Measurements from ENCODE around the gene ELMO3. TPM values are rescaled to one million over a fixed set of nuclear protein-coding genes. Genes with fewer than 3 reads are reported as not detected.

The ELMO3 gene
- total and polyA plus RNA-seq, 2 of the 13 experiments (the other 11 are each of a cell fraction or from before 2014, with no cell fraction given) = 2.6 to 4.0 TPM

DNA sequence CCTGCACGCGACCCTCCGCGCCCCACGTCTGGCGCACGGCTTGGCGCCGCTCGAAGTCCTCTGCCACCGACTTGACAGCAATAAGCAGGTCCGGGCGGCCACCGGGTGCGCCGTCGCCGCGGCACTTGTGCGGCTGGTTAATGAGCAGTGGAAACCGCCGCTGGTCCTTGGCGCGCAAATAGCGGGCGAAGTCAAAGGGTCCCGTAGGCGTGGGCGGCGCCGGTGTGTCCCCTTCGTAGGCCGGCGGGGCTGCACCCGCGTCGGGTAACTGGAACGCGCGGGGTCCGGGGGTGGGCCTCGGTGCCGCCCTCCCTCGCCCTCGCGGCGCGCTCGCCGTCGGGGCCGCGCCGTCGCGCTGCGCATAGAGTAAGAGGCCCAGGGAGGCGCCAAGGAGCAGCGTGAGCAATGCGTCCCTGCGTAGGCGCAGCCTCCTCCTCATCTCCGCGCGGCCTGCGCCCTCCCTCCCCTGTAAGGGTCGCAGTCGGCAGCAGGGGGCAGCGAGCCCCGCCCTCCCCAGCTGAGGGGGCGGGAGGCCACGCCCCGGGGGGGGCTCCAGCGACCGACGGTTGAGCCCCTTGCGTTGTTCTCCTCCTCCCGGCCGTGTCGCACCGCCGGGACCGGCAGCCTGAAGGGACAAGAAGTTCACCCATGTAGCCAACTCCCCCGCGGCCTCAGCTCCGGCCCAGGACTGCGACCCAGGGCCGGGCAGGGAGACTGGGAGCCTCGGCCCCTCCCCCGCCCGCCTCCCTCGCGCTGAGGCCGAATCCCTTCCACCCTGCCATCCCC, 48.7 kb upstream of the ELMO3 start (continued):
- TF ChIP-seq, protein P1, sequence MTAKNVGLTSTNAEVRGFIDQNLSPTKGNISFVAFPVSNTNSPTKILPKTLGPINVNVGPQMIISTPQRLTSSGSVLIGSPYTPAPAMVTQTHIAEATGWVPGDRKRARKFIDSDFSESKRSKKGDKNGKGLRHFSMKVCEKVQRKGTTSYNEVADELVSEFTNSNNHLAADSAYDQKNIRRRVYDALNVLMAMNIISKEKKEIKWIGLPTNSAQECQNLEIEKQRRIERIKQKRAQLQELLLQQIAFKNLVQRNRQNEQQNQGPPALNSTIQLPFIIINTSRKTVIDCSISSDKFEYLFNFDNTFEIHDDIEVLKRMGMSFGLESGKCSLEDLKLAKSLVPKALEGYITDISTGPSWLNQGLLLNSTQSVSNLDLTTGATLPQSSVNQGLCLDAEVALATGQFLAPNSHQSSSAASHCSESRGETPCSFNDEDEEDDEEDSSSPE (CRISPR knock-in tag; IDR thresholded peaks at IDR 0.05) = no peak
- TF ChIP-seq ZNF615 (CRISPR knock-in tag; IDR thresholded peaks at IDR 0.05; ENCODE audit: borderline replicate concordance) = no peak
- TF ChIP-seq TARDBP (CRISPR knock-in tag; IDR thresholded peaks at IDR 0.05) = no peak
- TF ChIP-seq, protein P2, sequence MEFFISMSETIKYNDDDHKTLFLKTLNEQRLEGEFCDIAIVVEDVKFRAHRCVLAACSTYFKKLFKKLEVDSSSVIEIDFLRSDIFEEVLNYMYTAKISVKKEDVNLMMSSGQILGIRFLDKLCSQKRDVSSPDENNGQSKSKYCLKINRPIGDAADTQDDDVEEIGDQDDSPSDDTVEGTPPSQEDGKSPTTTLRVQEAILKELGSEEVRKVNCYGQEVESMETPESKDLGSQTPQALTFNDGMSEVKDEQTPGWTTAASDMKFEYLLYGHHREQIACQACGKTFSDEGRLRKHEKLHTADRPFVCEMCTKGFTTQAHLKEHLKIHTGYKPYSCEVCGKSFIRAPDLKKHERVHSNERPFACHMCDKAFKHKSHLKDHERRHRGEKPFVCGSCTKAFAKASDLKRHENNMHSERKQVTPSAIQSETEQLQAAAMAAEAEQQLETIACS (CRISPR knock-in tag; IDR thresholded peaks at IDR 0.05) = no peak
- TF ChIP-seq, protein P3, sequence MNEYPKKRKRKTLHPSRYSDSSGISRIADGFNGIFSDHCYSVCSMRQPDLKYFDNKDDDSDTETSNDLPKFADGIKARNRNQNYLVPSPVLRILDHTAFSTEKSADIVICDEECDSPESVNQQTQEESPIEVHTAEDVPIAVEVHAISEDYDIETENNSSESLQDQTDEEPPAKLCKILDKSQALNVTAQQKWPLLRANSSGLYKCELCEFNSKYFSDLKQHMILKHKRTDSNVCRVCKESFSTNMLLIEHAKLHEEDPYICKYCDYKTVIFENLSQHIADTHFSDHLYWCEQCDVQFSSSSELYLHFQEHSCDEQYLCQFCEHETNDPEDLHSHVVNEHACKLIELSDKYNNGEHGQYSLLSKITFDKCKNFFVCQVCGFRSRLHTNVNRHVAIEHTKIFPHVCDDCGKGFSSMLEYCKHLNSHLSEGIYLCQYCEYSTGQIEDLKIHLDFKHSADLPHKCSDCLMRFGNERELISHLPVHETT (CRISPR knock-in tag; conservative IDR thresholded peaks at IDR 0.05) = no peak
- TF ChIP-seq ZFP41 (CRISPR knock-in tag; IDR thresholded peaks at IDR 0.05; ENCODE audit: borderline replicate concordance) = no peak
- TF ChIP-seq ZNF530 (CRISPR knock-in tag; IDR thresholded peaks at IDR 0.05; ENCODE audit: low read depth) = no peak
- TF ChIP-seq ATF7-NPFF (CRISPR knock-in tag; IDR thresholded peaks at IDR 0.05; ENCODE audit: low read depth) = no peak; the same call in 1 of the 2 replicates
- TF ChIP-seq, protein P4, sequence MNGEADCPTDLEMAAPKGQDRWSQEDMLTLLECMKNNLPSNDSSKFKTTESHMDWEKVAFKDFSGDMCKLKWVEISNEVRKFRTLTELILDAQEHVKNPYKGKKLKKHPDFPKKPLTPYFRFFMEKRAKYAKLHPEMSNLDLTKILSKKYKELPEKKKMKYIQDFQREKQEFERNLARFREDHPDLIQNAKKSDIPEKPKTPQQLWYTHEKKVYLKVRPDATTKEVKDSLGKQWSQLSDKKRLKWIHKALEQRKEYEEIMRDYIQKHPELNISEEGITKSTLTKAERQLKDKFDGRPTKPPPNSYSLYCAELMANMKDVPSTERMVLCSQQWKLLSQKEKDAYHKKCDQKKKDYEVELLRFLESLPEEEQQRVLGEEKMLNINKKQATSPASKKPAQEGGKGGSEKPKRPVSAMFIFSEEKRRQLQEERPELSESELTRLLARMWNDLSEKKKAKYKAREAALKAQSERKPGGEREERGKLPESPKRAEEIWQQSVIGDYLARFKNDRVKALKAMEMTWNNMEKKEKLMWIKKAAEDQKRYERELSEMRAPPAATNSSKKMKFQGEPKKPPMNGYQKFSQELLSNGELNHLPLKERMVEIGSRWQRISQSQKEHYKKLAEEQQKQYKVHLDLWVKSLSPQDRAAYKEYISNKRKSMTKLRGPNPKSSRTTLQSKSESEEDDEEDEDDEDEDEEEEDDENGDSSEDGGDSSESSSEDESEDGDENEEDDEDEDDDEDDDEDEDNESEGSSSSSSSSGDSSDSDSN (CRISPR knock-in tag; IDR thresholded peaks at IDR 0.05) = no peak; the same call in 1 of the 2 replicates
- TF ChIP-seq, protein P5, sequence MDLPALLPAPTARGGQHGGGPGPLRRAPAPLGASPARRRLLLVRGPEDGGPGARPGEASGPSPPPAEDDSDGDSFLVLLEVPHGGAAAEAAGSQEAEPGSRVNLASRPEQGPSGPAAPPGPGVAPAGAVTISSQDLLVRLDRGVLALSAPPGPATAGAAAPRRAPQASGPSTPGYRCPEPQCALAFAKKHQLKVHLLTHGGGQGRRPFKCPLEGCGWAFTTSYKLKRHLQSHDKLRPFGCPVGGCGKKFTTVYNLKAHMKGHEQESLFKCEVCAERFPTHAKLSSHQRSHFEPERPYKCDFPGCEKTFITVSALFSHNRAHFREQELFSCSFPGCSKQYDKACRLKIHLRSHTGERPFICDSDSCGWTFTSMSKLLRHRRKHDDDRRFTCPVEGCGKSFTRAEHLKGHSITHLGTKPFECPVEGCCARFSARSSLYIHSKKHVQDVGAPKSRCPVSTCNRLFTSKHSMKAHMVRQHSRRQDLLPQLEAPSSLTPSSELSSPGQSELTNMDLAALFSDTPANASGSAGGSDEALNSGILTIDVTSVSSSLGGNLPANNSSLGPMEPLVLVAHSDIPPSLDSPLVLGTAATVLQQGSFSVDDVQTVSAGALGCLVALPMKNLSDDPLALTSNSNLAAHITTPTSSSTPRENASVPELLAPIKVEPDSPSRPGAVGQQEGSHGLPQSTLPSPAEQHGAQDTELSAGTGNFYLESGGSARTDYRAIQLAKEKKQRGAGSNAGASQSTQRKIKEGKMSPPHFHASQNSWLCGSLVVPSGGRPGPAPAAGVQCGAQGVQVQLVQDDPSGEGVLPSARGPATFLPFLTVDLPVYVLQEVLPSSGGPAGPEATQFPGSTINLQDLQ (CRISPR knock-in tag; IDR thresholded peaks at IDR 0.05) = no peak
- TF ChIP-seq NCOA5 (CRISPR knock-in tag; IDR thresholded peaks at IDR 0.05) = peak; percentile 78; the same call in 1 of the 2 replicates
- no peak for TF ChIP-seq SMARCE1 (IDR thresholded peaks at IDR 0.05; ENCODE audit: borderline replicate concordance)
- TF ChIP-seq YEATS2 (CRISPR knock-in tag; IDR thresholded peaks at IDR 0.05; ENCODE audit: borderline replicate concordance) = no peak
- peak; percentile 33 for TF ChIP-seq PTBP1 (IDR thresholded peaks at IDR 0.05; ENCODE audit: low read depth, low read length, poor library complexity, severe bottlenecking)

Measured in HepG2 (cell line).